Adipose tissue (tissue), 3 donors: ENCODE results near the gene JMJD8. TPM values are rescaled to one million over a fixed set of nuclear protein-coding genes. Genes with fewer than 3 reads are reported as not detected.

Source experiments
- H3K27ac ChIP-seq: one replicate; pipeline ENCODE4 v1.5.1; 2013; ENCODE audit warnings: low read depth, low read length
- WGBS, 3 donors: extraction: QIAGEN DNeasy Blood & Tissue Kit; methylation state at CpG; one replicate each; pipeline ENCODE4 v1.1.7; 2013; 5-methylcytosine and 5-hydroxymethylcytosine counted together
- polyA plus RNA-seq, 3 donors: library from polyadenylated mRNA; stranded (reverse); fragments of 200-250 nt; gene quantifications; one replicate each; pipeline ENCODE4 v1.2.3, GENCODE V29; 2013
- donor health status: healthy with polysubstance abuse.
- donor health status: Bipolar disorder and iron deficiency.
- donor health status: healthy.

Gene JMJD8
- polyA plus RNA-seq, 3 donors, result 36.8 to 77.7 (median 44.9) TPM

DNA sequence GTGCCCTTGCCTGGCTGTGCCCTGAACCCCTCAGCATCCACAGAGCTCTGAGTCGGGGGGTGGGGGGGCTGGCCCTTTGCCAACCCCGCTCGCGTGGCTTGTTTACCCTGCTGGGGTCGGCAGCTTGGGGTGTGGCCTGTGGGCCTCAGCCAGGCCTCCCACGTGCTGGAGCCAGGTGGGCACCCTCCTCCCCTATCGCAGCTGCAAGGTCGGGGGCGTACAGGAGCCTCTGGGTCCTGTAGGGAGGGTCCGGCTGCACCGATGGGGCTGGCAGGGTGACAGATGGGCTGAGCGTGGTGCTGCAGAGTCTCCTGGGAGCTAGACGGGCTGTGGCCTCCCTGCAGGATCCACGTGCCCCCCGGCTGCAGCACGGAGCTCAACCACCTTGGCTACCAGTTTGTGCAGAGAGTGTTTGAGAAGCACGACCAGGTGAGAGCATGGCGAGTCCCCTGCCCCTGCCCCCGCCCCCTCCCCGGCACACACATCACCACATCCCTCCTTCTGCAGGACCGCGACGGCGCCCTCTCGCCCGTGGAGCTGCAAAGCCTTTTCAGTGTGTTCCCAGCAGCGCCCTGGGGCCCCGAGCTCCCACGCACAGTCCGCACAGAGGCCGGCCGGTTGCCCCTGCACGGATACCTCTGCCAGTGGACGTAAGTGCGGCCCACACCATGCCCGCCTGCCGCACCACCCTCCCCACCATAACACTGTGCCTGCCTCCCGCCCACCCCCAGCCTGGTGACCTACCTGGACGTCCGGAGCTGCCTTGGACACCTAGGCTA is 12.6 kb downstream of the JMJD8 start:
- H3K27ac ChIP-seq, result no peak overlapping the region
- WGBS, 3 donors, result 83 to 88% (median 86%) methylated on average over 35 to 40 of the region's 40 CpGs

- no peak overlapping the region for H3K27ac ChIP-seq
- 91 to 93% (median 92%) methylated on average over 51 to 52 of the region's 52 CpGs for WGBS, 3 donors
Measured at GRCh38 chr16:670485-671352, 13.4 kb downstream of the JMJD8 start.

GRCh38 chr16:669666-670065 is 14.5 kb downstream of the JMJD8 start:
- H3K27ac ChIP-seq, result no peak overlapping the region
- WGBS, 3 donors, result 91 to 97% (median 95%) methylated on average over 13 of the region's 13 CpGs

DNA sequence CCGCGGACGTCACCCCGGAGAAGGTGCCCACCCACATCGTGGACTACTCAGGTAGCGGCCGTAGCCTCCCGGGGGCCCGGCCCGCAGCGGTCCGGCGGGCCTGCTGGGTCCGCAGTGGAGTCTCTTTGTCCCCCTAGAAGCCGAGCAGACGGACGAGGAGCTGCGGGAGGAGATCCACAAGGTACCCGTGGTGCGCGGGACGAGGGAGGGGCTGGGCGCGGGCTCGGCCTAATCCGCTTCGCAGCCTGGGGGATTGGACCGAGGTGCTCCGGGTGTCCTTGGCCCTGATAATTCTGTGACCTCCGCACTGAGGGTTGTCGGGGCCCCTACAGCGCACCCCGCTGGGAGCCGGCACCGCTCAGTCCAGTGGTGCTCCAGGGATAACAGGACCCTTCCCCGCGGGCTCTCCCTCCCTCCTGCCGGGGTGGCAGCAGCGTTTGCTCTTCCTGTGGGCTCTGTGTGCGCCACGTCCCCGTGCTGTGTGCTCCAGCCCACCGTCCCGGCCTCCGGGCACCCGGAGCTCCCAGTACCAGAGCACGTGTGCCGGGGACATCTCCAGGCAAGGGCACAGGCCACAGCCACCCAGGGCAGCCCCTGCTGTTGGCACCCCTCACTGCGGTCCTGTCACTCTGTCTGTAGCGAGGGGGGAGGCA is 15.5 kb downstream of the JMJD8 start:
- no peak overlapping the region for H3K27ac ChIP-seq
- 7 to 9% (median 8%) methylated on average over 45 to 50 of the region's 50 CpGs for WGBS, 3 donors

DNA sequence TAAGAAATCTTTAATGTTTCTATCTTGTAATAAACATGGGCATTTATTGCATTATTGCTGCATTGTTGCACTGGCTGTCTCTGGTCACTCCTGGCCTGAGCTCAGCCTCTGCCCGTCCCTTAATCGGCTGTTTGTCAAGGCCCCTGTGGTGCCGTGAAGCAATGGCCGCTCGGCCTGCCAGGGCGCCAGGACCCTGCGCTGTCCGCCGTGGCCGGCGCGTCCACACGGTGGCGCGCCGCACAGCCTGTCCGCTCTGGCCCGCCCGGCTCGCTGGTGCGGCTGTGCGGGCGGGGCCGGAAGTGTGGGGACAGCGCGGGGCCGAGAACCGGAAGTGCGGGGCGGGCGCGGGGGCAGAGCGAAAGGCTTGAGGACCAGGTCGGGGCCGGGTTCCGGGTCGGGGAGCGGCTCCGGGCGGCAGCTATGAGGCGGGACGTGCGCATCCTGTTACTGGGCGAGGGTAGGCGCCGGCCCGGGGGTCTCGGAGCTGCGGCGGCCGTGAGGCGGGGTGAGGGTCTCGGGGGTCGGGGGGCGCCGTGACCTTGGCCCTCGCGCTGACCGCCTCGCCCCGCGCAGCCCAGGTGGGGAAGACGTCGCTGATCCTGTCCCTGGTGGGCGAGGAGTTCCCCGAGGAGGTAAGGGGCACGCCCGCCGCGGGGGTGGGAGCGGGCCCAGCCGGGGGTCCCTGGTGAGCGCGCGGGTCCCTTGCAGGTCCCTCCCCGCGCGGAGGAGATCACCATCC is 16.2 kb downstream of the JMJD8 start, which contains the start of gene RHOT2:
RHOT2 (plus strand) TSS at position 353 of the 739 bp plus-strand sequence; CDS start at position 421, 68 bp downstream.
- 0 to 1% (median 1%) methylated on average over 55 to 78 of the region's 78 CpGs for WGBS, 3 donors
- no peak within 1 kb of the TSS for H3K27ac ChIP-seq

DNA sequence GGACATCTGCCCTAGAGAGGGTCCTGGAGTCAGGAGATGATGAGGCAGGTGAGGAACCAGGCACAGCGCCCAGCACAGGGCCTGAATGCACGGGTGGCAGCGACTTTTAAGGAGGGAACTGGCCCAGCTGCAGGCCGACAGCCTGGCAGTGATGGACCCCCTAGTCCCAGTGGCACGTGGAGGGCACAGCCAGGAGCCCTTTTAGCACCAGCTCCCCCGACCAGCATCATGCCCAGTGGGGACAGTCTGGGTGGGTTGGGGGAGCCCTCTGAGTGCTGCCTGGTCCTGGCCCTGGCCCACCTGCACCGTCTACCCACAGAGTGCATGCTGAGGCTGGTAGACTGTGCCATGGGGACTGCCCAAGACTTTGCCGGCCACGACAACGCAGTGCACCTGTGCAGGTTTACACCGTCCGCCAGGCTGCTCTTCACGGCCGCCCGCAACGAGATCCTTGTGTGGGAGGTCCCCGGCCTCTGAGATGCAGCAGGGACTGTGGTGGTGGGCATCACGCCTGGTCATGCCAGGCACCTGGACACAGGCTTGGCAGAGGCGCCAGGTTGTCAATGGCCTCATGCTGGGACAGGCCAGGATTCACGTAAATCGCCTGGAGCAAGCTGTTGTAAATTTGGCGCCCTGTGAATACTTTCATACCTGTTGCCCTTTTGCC is 16.9 kb downstream of the JMJD8 start:
- no peak overlapping the region for H3K27ac ChIP-seq
- 83 to 85% (median 85%) methylated on average over 22 of the region's 22 CpGs for WGBS, 3 donors

GRCh38 chr16:666572-666971 is 17.6 kb downstream of the JMJD8 start:
- WGBS, 3 donors, result 88 to 94% (median 90%) methylated on average over 13 of the region's 13 CpGs
- no peak overlapping the region for H3K27ac ChIP-seq

DNA sequence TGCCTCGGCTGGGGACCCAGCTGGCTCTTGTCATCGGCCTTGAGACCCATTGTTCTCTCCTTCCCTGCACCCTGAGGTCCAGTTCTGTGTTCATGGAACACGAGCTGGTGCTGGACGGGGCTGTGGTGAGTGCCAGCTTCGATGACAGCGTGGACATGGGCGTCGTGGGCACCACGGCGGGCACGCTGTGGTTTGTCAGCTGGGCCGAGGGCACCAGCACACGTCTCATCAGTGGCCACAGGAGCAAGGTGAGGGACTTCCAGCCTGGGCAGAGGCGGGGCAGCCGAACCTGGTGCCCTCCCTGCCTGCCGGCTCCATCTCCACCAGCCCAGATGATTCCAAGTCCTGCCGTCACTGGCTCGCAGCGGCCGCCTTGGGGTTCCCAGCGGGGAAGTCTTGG is 21.5 kb downstream of the JMJD8 start:
- H3K27ac ChIP-seq, result no peak overlapping the region
- WGBS, 3 donors, result 94% methylated on average over 21 of the region's 21 CpGs

DNA sequence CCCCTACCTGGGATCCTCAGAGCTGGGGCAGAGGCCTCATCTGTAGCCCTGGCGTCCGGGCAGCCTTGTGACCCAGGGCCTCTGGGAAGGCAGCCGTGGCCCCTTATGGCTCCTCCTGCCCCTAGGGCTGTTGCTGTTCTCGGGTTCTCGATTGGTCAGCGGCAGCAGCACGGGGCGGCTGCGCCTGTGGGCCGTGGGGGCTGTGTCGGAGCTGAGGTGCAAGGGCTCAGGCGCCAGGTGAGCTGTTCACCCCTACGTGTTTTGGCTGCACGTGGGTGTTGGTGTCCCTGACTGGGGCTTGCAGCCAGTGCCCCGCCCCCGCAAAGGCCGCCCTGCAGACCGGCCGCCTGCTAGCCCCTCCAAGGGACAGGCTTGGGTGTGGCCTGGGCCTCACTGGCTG is 22.0 kb downstream of the JMJD8 start:
- no peak overlapping the region for H3K27ac ChIP-seq
- WGBS, 3 donors, result 91 to 93% (median 93%) methylated on average over 19 of the region's 19 CpGs

DNA sequence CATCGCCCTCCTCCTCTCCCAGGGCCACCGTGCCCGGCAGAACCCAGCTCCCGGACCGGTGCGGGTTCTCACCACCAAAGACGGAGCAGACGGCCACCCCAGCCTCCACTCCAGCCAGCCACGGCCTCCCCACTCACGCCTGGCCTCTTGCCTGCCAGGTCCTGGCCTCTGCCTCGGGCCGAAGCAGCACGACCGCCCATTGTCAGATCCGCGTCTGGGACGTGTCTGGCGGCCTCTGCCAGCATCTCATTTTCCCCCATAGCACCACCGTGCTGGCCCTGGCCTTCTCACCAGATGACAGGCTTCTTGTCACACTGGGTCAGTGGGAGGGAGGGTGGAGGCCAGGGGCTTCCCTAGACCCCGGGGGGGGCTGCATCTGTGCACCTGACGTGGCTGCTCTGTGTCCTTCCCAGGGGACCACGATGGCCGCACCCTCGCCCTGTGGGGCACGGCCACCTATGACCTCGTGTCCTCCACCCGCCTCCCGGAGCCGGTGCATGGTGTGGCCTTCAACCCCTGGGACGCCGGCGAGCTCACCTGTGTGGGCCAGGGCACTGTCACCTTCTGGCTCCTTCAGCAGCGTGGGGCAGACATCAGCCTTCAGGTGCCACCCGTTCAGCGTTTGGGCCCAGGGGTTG is 22.8 kb downstream of the JMJD8 start:
- WGBS, 3 donors, result 38 to 70% (median 55%) methylated on average over 28 to 35 of the region's 35 CpGs
- no peak overlapping the region for H3K27ac ChIP-seq

DNA sequence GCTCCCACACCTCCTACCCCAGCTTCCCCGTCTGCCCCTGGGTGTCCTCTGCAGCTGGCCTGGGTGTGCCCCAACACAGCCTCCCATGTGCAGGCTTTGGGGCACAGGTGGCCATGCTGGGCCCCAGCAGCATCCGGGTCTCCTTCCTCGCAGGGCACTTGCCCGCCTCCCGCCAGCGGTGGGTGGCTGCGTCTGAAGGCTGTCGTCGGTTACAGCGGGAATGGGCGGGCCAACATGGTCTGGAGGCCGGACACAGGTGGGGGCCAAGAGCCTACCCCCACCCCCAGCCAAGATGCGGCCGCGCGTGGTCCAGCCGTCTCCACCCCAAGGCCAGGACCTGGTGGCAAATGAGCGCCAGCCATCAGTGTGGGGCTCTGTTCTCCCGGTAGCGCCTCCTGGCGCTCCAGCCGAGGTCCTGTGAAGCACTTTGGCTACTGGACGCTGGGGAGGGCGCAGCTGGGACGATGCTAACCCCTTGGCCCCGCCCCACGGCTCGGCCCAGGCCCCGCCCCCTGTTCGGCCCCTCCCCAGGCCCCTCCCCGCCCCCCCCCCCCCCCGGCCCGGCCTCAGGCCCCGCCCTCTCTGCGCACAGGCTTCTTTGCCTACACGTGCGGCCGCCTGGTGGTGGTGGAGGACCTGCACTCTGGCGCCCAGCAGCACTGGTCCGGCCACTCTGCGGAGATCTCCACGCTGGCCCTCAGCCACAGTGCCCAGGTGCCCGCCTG is 23.5 kb downstream of the JMJD8 start:
- no peak overlapping the region for H3K27ac ChIP-seq
- 9 to 26% (median 13%) methylated on average over 25 to 39 of the region's 43 CpGs for WGBS, 3 donors

DNA sequence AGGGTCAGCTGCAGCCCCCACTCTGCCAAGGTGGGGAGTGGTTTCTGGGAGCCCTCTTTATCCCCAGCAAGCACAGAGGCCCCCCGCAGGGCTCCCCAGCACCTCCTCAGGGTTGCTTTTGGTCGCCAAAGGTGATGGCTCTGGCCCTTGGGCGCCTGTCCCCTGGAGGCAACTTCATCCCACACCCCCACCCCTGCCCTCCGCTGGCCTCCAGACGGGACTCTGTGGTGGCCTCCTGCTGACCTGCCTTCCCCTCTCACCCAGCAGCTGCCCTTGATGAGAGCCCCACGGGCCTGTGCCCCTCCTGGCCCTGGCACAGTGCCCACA is 24.0 kb downstream of the JMJD8 start:
- 58 to 69% (median 62%) methylated on average over 6 of the region's 6 CpGs for WGBS, 3 donors
- H3K27ac ChIP-seq, result no peak overlapping the region

DNA sequence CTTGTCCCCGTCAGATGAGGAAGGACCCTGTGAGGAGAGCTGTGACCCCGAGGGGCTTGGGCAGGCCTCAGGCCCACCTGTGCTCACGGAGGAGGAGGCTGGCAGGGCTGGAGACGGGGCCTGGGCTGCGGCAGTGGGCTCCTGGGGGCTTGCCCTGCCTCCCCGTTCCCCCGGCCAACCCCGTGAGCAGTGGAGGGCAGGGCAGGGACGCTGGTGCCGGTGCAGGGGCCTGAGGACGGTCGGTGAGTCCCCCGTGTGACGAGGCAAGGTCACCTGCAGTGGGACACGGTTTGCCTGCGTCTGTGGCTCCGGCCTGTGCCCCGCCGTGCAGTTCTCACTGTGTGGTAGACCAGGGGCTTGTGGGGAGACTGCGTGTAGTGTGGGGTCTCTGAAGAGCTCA is 24.5 kb downstream of the JMJD8 start:
- no peak overlapping the region for H3K27ac ChIP-seq
- WGBS, 3 donors, result 89 to 91% (median 91%) methylated on average over 18 to 20 of the region's 20 CpGs

DNA sequence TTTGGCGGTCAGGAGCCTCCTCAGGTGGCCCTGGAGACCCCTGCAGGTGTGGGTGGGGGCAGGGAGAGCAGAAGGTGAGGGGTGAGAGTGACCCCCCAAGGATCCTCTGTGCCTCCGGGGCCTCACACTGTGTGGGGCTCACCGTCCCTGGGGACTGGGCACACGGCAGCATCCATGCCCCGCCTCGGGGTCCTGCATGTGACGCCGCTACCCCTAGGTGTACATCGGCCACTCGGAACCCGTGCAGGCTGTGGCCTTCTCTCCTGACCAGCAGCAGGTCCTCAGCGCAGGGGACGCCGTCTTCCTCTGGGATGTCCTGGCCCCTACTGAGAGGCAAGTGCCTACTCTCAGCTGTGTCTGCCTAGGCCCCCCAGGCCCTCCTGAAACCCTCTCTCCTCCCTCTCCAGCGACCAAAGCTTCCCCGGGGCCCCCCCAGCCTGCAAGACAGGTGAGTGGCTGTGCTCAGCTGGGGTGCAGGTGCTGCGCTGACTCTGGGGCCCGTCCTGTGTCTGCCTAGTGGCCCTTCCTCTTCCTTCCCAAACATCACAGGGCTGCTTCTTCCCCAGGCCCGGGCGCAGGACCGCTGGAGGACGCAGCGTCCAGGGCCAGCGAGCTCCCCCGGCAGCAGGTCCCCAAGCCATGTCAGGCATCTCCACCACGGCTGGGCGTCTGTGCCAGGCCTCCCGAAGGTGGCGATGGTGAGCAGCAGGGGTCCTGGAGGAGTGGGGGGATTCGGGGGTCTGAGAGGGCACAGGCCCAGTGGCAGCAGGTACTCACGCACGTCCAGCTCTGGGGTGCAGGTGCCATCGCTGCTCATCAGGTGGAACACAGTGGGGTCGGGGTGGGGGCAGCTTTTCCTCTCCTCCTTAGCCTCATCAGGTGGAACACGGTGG is 25.2 kb downstream of the JMJD8 start:
- H3K27ac ChIP-seq, result no peak overlapping the region
- 91 to 95% (median 94%) methylated on average over 29 to 35 of the region's 35 CpGs for WGBS, 3 donors

- WGBS, 3 donors, result 92 to 96% (median 95%) methylated on average over 17 to 22 of the region's 22 CpGs
- H3K27ac ChIP-seq, result no peak overlapping the region
Measured at GRCh38 chr16:657487-657886, 26.6 kb downstream of the JMJD8 start.

- 92 to 94% (median 93%) methylated on average over 11 to 12 of the region's 12 CpGs for WGBS, 3 donors
- H3K27ac ChIP-seq, result no peak overlapping the region
Measured at GRCh38 chr16:654034-654433, 30.1 kb downstream of the JMJD8 start.
